ENCODE results near the gene SRRM5. TPM values are rescaled to one million over a fixed set of nuclear protein-coding genes. Genes with fewer than 3 reads are reported as not detected.
A peak's percentile ranks its signal among the peaks of the same experiment; 100 is the strongest.

The SRRM5 gene
- total RNA-seq, 1 experiment from 2014 or later = not detected

DNA sequence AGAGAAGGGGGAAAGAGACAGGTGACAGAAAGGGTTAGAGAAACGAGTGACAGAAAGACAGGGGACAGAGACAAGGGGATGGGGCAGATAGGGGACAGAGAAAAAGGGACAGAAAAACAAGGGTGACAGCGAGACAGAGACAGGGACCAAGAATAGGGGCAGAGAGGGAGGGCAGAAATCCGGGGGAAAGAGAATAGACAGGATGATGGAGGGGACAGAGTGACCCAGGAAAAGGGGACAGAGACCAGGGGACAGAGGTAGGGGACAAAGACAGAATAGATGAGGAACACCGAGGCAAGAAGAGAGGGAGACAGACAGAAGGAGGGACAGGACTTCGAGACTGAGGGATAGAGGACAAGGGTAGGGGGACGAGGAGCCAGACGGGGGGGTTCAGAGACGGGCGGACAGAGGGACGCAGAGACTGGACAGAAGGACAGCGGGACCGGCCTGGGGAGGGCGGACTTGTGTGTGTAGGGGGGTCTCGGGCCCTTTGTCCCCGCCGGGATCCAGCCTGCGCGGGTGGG lies 27.2 kb downstream of the SRRM5 start:
- Histone ChIP-seq H3K9ac (ENCODE audit: low read length) (peak overlapping the region; percentile 53), H3K27ac (ENCODE audit: low read depth, low read length) (no peak overlapping the region; the same call in 1 of the 2 replicates)

GRCh38 chr19:43639519-43640423 lies 27.9 kb downstream of the SRRM5 start, which contains the start of gene CADM4:
CADM4 (minus strand) TSS chr19:43639850; CDS start chr19:43639790, 60 bp downstream.
- POLR2A ChIA-PET = no interaction called here

More for the DNA sequence above, 27.2 kb downstream of the SRRM5 start:
- Histone ChIP-seq H4K20me1 (ENCODE audit: insufficient read depth) (no peaks in the 10 kb centered on the region), H3K4me3 (replicated peaks in 1 of 2; ENCODE audit: low read depth in 1 of 2, low read length in 2 of 2) (peak overlapping the region; percentile 49 to 62), H3K4me2 (ENCODE audit: low read length) (peak overlapping the region; percentile 84), H3K36me3 (ENCODE audit: control insufficient read depth in 1 of 2, insufficient read depth in 2 of 2, low read length in 2 of 2) (no peaks in the 10 kb centered on the region), H2AFZ (ENCODE audit: low read depth, low read length, poor library complexity, severe bottlenecking) (no peak overlapping the region), H3K27me3 (ENCODE audit: insufficient read depth, low read length) (peaks cover 7% of the 10 kb centered on the region; the same call in 1 of the 2 replicates), H3K4me1 (ENCODE audit: control insufficient read depth in 1 of 2, insufficient read depth in 2 of 2, low read length in 2 of 2) (peaks cover 14 to 35% of the 10 kb centered on the region in 2 experiments), H3K9me3 (ENCODE audit: control insufficient read depth in 1 of 2, insufficient read depth in 1 of 2, low read depth in 1 of 2, low read length in 2 of 2) (no peaks in the 10 kb centered on the region), H3K9me2 (ENCODE audit: insufficient read depth) (no peaks in the 10 kb centered on the region), H3K79me2 (ENCODE audit: insufficient read depth, low read length) (no peaks in the 10 kb centered on the region)
- intact Hi-C loops (cut with micrococcal nuclease) = no loop called here
- no peak for TF ChIP-seq CEBPB (IDR thresholded peaks at IDR 0.05; ENCODE audit: low read depth)
- CTCF ChIA-PET = no interaction called here
- POLR2A ChIA-PET = no interaction called here
- ATAC-seq = peak; percentile 21; the same call in 1 of the 2 replicates
- no peak for DNase-seq (ENCODE audit: low read depth, low spot score)
- no TSS peak for BruUV-seq (replicated peaks)
- RAD21 ChIA-PET (ENCODE audit: low non-redundant PET in 1 of 2, low total read pairs in 2 of 2, uncharacterized antibody in 2 of 2, unreplicated experiment in 2 of 2) = no interaction called here

More at GRCh38 chr19:43639519-43640423, 27.9 kb downstream of the SRRM5 start, which contains the start of gene CADM4:
- CTCF ChIA-PET = no interaction called here
- Histone ChIP-seq H3K9me2 (ENCODE audit: insufficient read depth) (no peaks in the 10 kb centered on the region), H3K4me3 (replicated peaks in 1 of 2; ENCODE audit: low read depth in 1 of 2, low read length in 2 of 2) (peak within 1 kb of the TSS; percentile 49 to 62), H2AFZ (ENCODE audit: low read depth, low read length, poor library complexity, severe bottlenecking) (no peak within 1 kb of the TSS), H3K4me2 (ENCODE audit: low read length) (peak within 1 kb of the TSS; percentile 84), H3K4me1 (ENCODE audit: control insufficient read depth in 1 of 2, insufficient read depth in 2 of 2, low read length in 2 of 2) (peaks cover 14 to 34% of the 10 kb centered on the region in 2 experiments), H3K27me3 (ENCODE audit: insufficient read depth, low read length) (peaks cover 7% of the 10 kb centered on the region; the same call in 1 of the 2 replicates), H3K9me3 (ENCODE audit: control insufficient read depth in 1 of 2, insufficient read depth in 1 of 2, low read depth in 1 of 2, low read length in 2 of 2) (no peaks in the 10 kb centered on the region), H3K36me3 (ENCODE audit: control insufficient read depth in 1 of 2, insufficient read depth in 2 of 2, low read length in 2 of 2) (no peaks in the 10 kb centered on the region), H3K27ac (ENCODE audit: low read depth, low read length) (peak within 1 kb of the TSS; percentile 40; the same call in 1 of the 2 replicates), H3K79me2 (ENCODE audit: insufficient read depth, low read length) (no peaks in the 10 kb centered on the region), H4K20me1 (ENCODE audit: insufficient read depth) (no peaks in the 10 kb centered on the region), H3K9ac (ENCODE audit: low read length) (peak within 1 kb of the TSS; percentile 53)
- ATAC-seq = peak; percentile 84
- no TSS peak for BruUV-seq (replicated peaks)
- DNase-seq (ENCODE audit: low read depth, low spot score) = no peak
- TF ChIP-seq CBX3 (IDR thresholded peaks at IDR 0.05; ENCODE audit: low read depth) = no peak
- TF ChIP-seq SIN3A (IDR thresholded peaks at IDR 0.05; ENCODE audit: low read depth) = no peak
- TF ChIP-seq JUND (IDR thresholded peaks at IDR 0.05) = no peak
- no peak for TF ChIP-seq SP1 (IDR thresholded peaks at IDR 0.05; ENCODE audit: low read depth)
- no peak for TF ChIP-seq SRF (IDR thresholded peaks at IDR 0.05; ENCODE audit: low read depth)
- TF ChIP-seq YY1 (IDR thresholded peaks at IDR 0.05; ENCODE audit: extremely low read depth, insufficient replicate concordance, low read depth, low read length) = no peak
- no peak for TF ChIP-seq FOSL1 (IDR thresholded peaks at IDR 0.05; ENCODE audit: low read depth)
- no peak for TF ChIP-seq TCF7L2 (IDR thresholded peaks at IDR 0.05; ENCODE audit: borderline replicate concordance, extremely low read depth, insufficient read depth, insufficient read length)
- TF ChIP-seq ZNF274 (IDR thresholded peaks at IDR 0.05; ENCODE audit: low read depth, low read length) = no peak
- no peak for TF ChIP-seq ATF3 (IDR thresholded peaks at IDR 0.05)
- no peak for TF ChIP-seq EZH2phosphoT487 (IDR thresholded peaks at IDR 0.05; ENCODE audit: borderline replicate concordance)
- TF ChIP-seq MAX (IDR thresholded peaks at IDR 0.05) = peak; percentile 42; the same call in 1 of the 2 replicates
- no peak for TF ChIP-seq POLR2A (IDR thresholded peaks at IDR 0.05; ENCODE audit: borderline replicate concordance, extremely low read depth, insufficient read depth, insufficient read length)
- 0 out of 2 replicates have a peak, but pooled peaks have one; percentile 34 for TF ChIP-seq ZFX (IDR thresholded peaks at IDR 0.05)
- intact Hi-C loops (cut with micrococcal nuclease) = no loop called here
- RAD21 ChIA-PET (ENCODE audit: low non-redundant PET in 1 of 2, low total read pairs in 2 of 2, uncharacterized antibody in 2 of 2, unreplicated experiment in 2 of 2) = no interaction called here

Measured in HCT116 (cell line).